Activated T-cell treated with anti-CD3 and anti-CD28 coated beads, Interleukin-2, amount 50 U/mL, for 4 hours (primary cell): Measurements from ENCODE around the gene SMIM27. TPM values are rescaled to one million over a fixed set of nuclear protein-coding genes. Genes with fewer than 3 reads are reported as not detected.

Source experiments
- ATAC-seq, 2 donors: fragments of 200-7000 bp; cut with Tn5 transposase; one replicate each; pipeline ENCODE4 v1.10.0; 2021
- DNase-seq: peaks from one replicate; pipeline ENCODE4 v3.0.0-alpha.2; 2020
- H3K27me3 Mint-ChIP-seq: one replicate; pipeline ENCODE4 v1.8.0; 2021; ENCODE audit warnings: low read depth, mixed read lengths
- H3K36me3 Mint-ChIP-seq: one replicate; pipeline ENCODE4 v1.8.0; 2022; ENCODE audit warnings: mixed read lengths; ENCODE audit not compliant: insufficient read depth
- H3K4me1 Mint-ChIP-seq: one replicate; pipeline ENCODE4 v1.8.0; 2021; ENCODE audit warnings: low read depth, mixed read lengths
- H3K4me3 Mint-ChIP-seq: one replicate; pipeline ENCODE4 v1.8.0; 2021; ENCODE audit warnings: mild to moderate bottlenecking, moderate library complexity, mixed read lengths
- H3K9me3 Mint-ChIP-seq: one replicate; pipeline ENCODE4 v1.8.0; 2021; ENCODE audit warnings: mixed read lengths
- total RNA-seq, 3 donors: library from RNA; stranded (reverse); gene quantifications; one replicate each; pipeline ENCODE4 v1.2.1, GENCODE V29; 2021

The SMIM27 gene
- total RNA-seq, 3 donors from 2014 or later = 8.0 to 9.7 (median 9.3) TPM

DNA sequence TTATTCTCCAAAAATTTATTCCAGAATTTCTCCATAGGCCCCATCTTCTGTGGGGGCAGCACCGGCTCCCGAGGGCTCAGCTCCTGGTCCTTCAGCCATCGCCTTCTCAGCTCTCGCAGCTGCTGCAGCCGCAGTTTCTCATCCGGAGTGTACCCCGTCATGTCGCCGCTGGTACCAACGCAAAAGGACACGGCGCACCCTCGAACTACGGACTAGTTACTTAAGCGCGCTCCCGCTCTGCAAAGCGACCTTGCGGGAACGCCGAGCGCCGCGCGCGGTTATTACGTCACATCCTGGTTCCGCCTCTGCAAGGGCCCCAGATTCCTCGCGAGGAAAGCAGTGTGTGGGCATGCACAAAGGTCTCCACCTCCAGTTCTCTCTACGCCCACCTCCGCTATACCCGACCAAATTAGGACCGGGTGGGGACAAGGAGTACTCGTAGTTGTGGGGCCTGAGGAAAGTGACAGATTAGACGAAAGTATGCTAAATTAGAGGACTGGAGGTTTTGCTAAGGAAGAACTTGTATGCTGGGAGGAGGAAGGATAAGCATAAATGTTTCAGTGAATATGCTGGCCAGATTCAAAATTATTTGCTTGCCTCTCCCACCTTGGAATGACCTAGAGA lies 20.9 kb downstream of the SMIM27 start, which contains the start of gene NDUFB6:
NDUFB6 (minus strand) TSS at position 260 of the 624 bp plus-strand sequence; CDS start at position 161, 99 bp downstream.
- peaks cover 1% of the 10 kb centered on the region for H3K27me3 Mint-ChIP-seq
- peaks cover 27% of the 10 kb centered on the region for H3K4me1 Mint-ChIP-seq
- DNase-seq = peak; percentile 96
- peaks cover 9% of the 10 kb centered on the region for H3K36me3 Mint-ChIP-seq
- H3K9me3 Mint-ChIP-seq = no peaks in the 10 kb centered on the region
- peak; percentile 84 to 89 for ATAC-seq
- H3K4me3 Mint-ChIP-seq = peak within 1 kb of the TSS; percentile 100

DNA sequence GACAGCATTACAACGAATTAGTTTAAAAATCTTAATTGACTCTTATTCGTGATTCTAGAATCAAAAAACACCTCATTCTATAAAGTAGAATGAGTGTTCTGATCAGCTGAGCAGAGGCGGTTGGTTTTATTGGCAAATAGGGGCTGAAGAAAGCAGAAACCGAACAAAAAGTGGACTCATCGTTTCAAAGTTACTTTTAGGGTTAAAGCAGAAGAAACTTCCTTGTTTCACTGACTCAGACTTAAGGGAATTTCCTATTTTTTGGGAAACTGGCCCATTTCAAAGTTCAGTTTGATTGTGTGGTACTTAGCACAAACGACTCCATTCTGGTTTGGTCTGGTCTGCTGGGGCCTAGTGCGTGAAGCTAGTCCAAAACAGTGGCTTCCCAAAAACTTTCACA lies 21.7 kb downstream of the SMIM27 start:
- ATAC-seq (no peak), DNase-seq (no peak)
- Mint-ChIP-seq H3K4me1 (peaks cover 25% of the 10 kb centered on the region), H3K9me3 (no peaks in the 10 kb centered on the region), H3K4me3 (peak overlapping the region; percentile 100), H3K36me3 (peaks cover 4% of the 10 kb centered on the region), H3K27me3 (peaks cover 6% of the 10 kb centered on the region)

DNA sequence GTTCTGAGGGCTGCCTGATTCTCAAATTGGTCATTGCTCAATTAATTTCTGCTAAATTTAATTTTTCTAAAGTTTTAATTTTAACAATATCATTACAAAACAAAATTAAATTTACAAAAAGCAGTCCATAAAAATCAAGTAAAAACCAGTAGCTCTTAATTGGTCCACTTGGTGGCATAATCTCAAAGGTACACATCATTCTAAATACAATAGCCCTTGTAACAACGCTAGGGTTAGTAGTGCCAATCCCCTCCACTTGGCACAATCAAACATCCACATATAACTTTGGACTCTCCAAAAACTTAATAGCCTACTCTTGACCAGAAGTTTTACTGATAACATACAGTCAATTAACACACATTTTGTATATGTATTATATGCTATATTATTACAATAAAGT lies 22.7 kb downstream of the SMIM27 start:
- Mint-ChIP-seq H3K27me3 (peaks cover 11% of the 10 kb centered on the region), H3K4me1 (peaks cover 25% of the 10 kb centered on the region), H3K9me3 (no peaks in the 10 kb centered on the region), H3K36me3 (peaks cover 2% of the 10 kb centered on the region), H3K4me3 (no peak overlapping the region)
- DNase-seq (no peak), ATAC-seq (no peak)

DNA sequence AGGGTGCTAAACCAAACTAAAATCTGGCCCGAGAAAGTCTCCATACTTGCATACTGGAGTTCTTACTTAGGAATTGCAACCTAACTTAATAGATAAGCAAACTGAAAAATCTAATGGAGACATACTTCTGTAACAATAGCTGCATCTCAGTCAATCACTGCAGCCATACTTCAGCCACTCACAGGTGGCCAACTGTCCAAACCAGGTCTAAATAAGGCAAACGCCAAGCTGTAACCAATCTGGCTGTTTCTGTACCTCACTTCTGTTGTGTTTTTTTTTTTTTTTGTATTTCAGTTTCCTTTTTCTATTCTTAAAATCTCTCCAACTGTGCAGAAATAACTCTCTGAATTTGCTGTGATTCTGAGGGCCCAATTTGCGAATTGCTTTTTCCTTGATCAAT lies 25.2 kb downstream of the SMIM27 start:
- no peaks in the 10 kb centered on the region for H3K9me3 Mint-ChIP-seq
- peaks cover 16% of the 10 kb centered on the region for H3K27me3 Mint-ChIP-seq
- H3K36me3 Mint-ChIP-seq = no peaks in the 10 kb centered on the region
- DNase-seq (no peak), ATAC-seq (no peak)
- H3K4me1 Mint-ChIP-seq = peaks cover 9% of the 10 kb centered on the region
- H3K4me3 Mint-ChIP-seq = no peak overlapping the region

DNA sequence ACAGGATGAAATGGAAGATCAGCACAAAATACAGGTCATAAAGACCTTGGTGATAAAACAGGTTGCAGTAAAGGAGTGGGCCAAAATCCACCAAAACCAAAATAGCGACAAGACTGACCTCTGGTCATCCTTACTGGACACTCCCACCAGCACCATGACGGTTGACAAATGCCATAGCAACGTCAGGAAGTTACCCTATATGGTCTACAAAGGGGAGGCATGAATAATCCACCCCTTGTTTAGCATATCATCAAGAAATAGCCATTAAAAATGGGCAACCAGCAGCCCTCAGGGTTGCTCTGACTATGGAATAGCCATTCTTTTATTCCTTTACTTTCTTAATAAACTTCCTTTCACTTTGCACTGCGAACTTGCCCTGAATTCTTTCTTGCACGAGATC lies 26.8 kb downstream of the SMIM27 start:
- no peaks in the 10 kb centered on the region for H3K9me3 Mint-ChIP-seq
- no peaks in the 10 kb centered on the region for H3K36me3 Mint-ChIP-seq
- no peak for ATAC-seq
- no peak for DNase-seq
- peaks cover 16% of the 10 kb centered on the region for H3K27me3 Mint-ChIP-seq
- no peak overlapping the region for H3K4me3 Mint-ChIP-seq
- peaks cover 2% of the 10 kb centered on the region for H3K4me1 Mint-ChIP-seq

DNA sequence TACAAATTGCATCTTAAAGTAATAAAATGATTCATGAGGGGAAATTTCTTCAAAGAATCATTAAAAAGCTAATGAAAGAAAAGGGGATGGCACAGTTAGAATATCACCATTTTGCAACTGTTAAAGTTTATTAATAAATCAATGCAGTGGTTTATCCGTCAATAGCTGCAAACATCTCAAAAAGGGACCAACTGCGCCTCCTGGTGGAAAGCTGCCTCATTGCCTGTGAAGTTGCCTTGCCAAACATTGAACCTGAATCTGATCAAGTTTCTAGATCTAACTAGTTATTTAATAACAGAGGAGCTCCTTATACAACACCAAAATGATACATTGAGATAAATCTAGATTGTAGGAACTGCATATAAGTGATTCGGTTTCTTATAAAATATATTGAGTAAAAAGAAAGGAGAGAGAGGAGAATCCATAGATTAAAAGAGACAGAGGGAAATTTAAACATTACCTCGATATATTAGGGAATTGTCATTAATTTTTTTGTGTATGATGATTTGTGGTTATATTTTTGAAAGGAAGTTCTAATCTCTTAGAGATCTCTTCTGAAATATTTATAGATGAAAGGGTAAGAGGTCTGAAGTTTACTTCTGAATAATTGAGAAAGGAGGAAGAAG lies 27.7 kb downstream of the SMIM27 start:
- ATAC-seq = no peak
- Mint-ChIP-seq H3K27me3 (peaks cover 18% of the 10 kb centered on the region), H3K36me3 (no peaks in the 10 kb centered on the region), H3K4me1 (no peaks in the 10 kb centered on the region), H3K9me3 (no peaks in the 10 kb centered on the region), H3K4me3 (no peak overlapping the region)
- DNase-seq = peak; percentile 80

DNA sequence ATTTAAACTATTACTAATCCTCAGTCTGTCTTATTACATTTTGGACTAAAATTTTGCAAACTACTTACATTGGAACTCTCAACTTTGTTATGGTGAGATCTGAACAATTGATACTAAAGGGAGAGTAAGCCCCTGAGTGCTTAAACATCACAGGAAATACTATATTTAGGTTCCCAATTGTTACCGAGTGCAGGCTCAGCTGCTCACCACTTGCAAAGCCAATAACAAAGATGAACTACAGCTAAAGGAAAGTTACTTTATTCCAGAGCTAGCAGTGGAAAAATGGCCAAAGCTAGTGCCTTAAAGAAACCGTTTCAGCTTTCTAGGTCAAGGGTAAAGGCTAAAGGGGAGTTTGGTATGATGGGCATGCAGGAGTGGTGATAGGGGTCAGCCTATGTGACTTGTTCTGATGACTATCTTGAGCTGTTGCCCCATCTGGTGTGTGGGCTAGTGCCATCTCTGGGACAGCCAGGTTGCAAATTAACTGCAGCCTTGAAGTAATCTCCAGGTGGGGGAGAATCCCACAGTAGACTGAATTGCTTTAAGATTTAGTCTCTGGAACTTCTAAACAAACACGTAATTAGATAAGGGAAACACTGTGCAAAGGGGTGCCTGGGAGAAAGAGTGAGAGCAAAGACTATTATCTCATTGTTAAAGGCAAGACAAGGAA lies 28.6 kb downstream of the SMIM27 start:
- Mint-ChIP-seq H3K36me3 (no peaks in the 10 kb centered on the region), H3K9me3 (no peaks in the 10 kb centered on the region), H3K27me3 (peaks cover 21% of the 10 kb centered on the region), H3K4me1 (no peaks in the 10 kb centered on the region), H3K4me3 (no peak overlapping the region)
- ATAC-seq = no peak
- DNase-seq = no peak

DNA sequence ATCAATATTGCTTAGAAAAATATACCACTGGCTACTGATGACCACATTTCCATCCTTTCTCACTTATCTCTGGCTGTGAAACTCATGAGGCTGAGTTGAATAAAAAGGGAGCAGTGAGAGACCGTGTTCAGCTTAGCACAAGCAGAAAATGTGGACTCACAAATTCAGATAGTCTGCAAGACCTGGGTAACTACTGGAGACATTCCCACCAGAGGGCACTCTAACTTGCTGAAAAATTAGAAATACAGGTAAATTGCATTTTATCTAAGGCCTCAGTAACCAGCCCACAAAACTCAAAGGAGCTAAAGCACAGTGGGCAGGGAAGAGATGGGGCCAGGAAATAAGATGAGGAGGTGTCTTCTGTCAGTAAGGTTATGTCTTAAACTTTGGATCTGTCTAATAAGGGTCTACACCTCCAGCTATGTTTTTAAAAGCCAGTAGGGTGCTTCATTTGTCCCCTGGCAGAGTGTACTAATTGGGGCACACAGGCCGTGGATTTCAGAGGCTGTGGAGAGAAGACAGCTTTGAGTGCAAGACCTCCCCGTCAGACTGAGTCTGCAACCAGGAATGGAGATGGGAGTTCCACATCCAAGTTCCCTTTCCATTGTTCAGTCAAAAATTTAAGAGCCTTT lies 29.5 kb downstream of the SMIM27 start:
- ATAC-seq (peak in 1 of 2 donors; percentile 61), DNase-seq (no peak)
- Mint-ChIP-seq H3K9me3 (no peaks in the 10 kb centered on the region), H3K4me3 (no peak overlapping the region), H3K36me3 (no peaks in the 10 kb centered on the region), H3K27me3 (peaks cover 20% of the 10 kb centered on the region), H3K4me1 (no peaks in the 10 kb centered on the region)

DNA sequence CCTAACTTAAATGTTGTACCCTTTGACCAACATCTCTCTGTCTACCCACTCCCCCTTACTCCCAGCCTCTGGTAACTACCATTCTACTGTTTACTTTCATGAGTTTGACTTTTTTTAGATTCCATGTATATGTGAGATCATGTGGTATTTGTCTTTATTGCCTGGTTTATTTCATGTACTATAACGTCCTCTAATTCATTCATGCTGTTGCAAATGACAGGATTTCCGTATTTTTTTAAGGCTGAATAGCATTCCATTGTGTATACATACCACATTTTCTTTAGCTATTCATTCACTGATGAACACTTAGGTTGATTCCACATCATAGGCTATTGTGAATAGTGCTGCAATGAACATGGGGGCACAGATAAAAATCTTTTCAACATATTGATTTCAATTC lies 32.7 kb downstream of the SMIM27 start:
- H3K4me1 Mint-ChIP-seq = no peaks in the 10 kb centered on the region
- no peak for ATAC-seq
- no peaks in the 10 kb centered on the region for H3K36me3 Mint-ChIP-seq
- no peaks in the 10 kb centered on the region for H3K9me3 Mint-ChIP-seq
- no peak overlapping the region for H3K4me3 Mint-ChIP-seq
- DNase-seq = no peak
- H3K27me3 Mint-ChIP-seq = peaks cover 10% of the 10 kb centered on the region

DNA sequence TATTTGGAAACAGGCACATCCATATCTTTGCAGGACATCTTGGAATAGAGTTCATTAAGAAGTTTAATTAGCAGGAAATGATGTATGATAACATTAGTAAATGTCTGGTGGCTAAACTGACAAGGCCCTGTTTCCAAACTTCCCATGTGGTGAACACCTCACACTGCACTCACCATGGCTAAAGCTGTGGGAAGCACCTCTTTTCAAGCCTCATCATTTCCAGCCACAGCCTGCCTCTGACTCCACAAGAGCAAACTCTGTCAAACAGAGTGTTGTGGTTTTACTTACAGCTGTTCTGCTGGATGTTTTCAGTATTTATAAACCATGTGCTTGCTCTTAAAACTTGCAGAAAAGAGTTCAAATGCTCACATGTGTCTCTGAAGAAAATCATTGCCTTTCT lies 35.8 kb downstream of the SMIM27 start:
- Mint-ChIP-seq H3K27me3 (peaks cover 15% of the 10 kb centered on the region), H3K4me3 (no peak overlapping the region), H3K9me3 (no peaks in the 10 kb centered on the region), H3K4me1 (no peaks in the 10 kb centered on the region), H3K36me3 (no peaks in the 10 kb centered on the region)
- ATAC-seq (peak; percentile 58 to 72), DNase-seq (no peak)

DNA sequence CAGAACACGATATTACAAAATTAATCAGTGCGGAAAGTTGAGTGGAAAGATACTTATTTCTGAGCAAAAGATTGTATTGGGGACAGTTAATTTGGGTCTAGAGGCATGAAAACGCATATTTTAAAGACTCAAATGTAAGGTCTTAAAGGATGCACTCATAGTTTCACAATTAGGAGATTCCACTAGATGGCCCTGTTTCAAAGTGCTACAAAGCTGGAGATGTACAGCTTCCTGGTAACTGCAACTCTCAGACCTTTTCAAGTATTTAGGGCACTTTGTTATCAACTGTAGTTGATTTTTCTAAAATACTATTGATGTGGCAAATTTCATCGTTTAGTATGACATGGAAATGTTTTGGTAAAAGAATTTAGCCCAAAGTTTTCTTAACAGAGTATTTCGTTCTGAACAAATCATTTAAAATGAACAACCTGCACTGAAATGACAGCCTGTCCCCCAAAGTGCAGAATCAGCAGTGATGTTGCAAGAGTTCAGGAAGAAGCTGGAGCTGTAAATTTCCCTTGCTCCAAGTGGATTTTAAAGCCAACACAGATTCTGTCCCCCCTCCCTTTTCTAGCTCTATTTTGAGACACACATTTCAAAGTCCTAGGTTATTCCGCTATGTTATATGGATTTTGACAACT lies 37.1 kb downstream of the SMIM27 start:
- H3K9me3 Mint-ChIP-seq = no peaks in the 10 kb centered on the region
- H3K36me3 Mint-ChIP-seq = no peaks in the 10 kb centered on the region
- peak; percentile 46 to 58 for ATAC-seq
- H3K4me1 Mint-ChIP-seq = no peaks in the 10 kb centered on the region
- peaks cover 15% of the 10 kb centered on the region for H3K27me3 Mint-ChIP-seq
- H3K4me3 Mint-ChIP-seq = no peak overlapping the region
- no peak for DNase-seq

DNA sequence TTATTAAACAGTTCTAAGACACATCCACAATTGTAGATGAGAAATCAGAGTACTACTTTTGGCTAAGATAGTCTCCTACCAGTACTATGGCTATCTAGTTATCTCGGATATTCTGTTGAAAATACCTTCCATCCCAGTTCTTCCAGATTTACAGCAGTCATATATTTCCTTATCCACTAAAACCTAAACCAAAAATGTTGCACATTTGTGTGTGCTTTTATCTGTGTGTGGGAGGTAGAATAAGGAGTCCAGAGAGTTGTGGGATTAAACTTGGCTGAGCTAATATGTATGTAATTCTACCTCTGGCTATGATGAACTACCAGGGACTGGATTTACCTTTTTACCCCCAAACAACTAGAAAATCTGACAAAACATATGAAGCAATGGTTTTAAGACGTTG lies 38.3 kb downstream of the SMIM27 start:
- H3K36me3 Mint-ChIP-seq = no peaks in the 10 kb centered on the region
- peaks cover 14% of the 10 kb centered on the region for H3K27me3 Mint-ChIP-seq
- DNase-seq = no peak
- H3K9me3 Mint-ChIP-seq = no peaks in the 10 kb centered on the region
- ATAC-seq = no peak
- no peak overlapping the region for H3K4me3 Mint-ChIP-seq
- no peaks in the 10 kb centered on the region for H3K4me1 Mint-ChIP-seq

DNA sequence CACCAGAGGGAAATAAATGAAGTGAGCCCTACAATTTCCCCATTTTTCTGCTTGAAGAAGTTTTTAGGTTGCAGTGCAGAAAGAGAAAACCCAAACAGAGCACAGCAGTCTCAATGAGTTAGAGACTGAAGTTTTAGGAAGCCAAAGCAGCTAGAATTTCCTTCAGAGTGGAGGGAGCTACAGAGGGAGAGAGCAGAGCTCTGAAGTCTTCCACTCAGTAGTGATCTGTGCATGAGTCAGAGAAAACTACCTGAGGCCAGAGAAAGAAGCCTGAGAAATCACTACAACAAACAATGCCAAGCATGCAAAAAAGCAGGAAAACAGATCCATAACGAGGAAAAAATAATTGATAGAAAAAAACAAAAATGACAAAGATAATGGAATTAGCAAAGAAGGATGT lies 38.8 kb downstream of the SMIM27 start:
- DNase-seq (no peak), ATAC-seq (no peak)
- no peaks in the 10 kb centered on the region for H3K4me1 Mint-ChIP-seq
- no peaks in the 10 kb centered on the region for H3K36me3 Mint-ChIP-seq
- peaks cover 14% of the 10 kb centered on the region for H3K27me3 Mint-ChIP-seq
- no peaks in the 10 kb centered on the region for H3K9me3 Mint-ChIP-seq
- H3K4me3 Mint-ChIP-seq = no peak overlapping the region

DNA sequence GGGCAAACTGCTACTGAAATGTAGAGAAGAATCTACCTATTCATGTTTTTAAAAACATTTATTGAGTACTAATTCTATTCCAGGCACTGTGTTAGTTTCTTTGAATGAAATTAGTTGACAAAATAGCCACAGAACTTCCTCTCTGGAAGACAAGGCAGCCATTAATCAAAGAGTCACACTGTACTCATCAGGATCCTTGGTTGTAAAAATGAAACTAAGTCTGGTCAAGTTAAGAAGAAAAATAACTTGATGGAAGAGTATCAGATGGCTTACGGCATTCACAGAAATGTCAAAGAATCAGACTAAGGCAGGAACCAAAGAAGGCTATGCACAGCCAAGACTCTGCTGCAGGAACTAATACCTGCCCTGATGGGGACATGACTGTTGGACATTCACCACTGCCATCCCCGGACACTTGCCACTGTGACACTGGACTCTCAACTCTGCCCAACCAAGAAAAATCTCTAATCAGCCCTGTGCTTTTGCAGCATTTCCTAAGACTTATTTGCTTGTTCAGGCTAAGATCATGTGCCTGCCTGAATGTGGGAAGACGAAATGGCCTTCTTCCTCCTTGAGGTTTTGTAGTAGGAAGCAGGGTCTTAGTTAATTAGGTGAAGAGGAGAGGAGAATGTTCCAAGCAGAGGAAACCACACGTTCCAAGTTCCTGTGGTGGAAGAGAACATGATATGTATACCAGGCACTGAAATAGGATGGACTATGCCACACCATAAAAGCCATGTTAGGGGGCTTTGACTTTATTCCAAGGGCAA lies 44.2 kb downstream of the SMIM27 start:
- Mint-ChIP-seq H3K4me3 (no peak overlapping the region), H3K4me1 (no peaks in the 10 kb centered on the region), H3K27me3 (peaks cover 25% of the 10 kb centered on the region), H3K36me3 (no peaks in the 10 kb centered on the region), H3K9me3 (no peaks in the 10 kb centered on the region)
- ATAC-seq (no peak), DNase-seq (no peak)
